Measurements from ENCODE around the gene CORO1C. TPM values are rescaled to one million over a fixed set of nuclear protein-coding genes. Genes with fewer than 3 reads are reported as not detected.

The CORO1C gene
- total and polyA plus RNA-seq, 9 of the 15 experiments (the other 6 are each of a cell fraction or from before 2014, with no cell fraction given) = 55.2 to 280 (median 150) TPM

DNA sequence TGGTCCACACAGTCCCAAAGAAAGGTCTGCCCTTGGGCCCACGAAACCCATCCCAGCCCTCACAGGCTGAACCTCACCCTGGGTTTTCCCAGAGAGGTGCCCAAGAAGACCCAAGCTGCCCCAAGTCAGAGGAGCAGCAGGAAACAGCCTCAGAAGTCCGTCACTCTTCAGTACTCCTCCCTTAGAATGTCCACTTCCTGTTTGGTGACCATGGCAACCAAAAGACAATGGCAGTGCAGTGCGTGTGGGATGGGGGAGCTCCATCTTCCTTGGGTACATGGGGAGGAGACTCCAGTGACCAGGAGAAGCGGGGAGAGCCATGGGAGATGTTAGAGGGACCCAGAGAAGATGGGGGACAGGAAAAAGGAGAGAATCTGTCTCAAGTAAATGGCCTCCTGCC, 108.9 kb downstream of the CORO1C start (continued):
- TF ChIP-seq, protein P1, sequence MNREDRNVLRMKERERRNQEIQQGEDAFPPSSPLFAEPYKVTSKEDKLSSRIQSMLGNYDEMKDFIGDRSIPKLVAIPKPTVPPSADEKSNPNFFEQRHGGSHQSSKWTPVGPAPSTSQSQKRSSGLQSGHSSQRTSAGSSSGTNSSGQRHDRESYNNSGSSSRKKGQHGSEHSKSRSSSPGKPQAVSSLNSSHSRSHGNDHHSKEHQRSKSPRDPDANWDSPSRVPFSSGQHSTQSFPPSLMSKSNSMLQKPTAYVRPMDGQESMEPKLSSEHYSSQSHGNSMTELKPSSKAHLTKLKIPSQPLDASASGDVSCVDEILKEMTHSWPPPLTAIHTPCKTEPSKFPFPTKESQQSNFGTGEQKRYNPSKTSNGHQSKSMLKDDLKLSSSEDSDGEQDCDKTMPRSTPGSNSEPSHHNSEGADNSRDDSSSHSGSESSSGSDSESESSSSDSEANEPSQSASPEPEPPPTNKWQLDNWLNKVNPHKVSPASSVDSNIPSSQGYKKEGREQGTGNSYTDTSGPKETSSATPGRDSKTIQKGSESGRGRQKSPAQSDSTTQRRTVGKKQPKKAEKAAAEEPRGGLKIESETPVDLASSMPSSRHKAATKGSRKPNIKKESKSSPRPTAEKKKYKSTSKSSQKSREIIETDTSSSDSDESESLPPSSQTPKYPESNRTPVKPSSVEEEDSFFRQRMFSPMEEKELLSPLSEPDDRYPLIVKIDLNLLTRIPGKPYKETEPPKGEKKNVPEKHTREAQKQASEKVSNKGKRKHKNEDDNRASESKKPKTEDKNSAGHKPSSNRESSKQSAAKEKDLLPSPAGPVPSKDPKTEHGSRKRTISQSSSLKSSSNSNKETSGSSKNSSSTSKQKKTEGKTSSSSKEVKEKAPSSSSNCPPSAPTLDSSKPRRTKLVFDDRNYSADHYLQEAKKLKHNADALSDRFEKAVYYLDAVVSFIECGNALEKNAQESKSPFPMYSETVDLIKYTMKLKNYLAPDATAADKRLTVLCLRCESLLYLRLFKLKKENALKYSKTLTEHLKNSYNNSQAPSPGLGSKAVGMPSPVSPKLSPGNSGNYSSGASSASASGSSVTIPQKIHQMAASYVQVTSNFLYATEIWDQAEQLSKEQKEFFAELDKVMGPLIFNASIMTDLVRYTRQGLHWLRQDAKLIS (CRISPR knock-in tag; IDR thresholded peaks at IDR 0.05) = no peak
- TF ChIP-seq PML (IDR thresholded peaks at IDR 0.05; ENCODE audit: low read length) (no peak), SMAD2 (IDR thresholded peaks at IDR 0.05; ENCODE audit: low read depth, low read length) (no peak), ZNF134 (CRISPR knock-in tag; conservative IDR thresholded peaks at IDR 0.05) (no peak), PTBP1 (IDR thresholded peaks at IDR 0.05; ENCODE audit: low read depth, low read length) (no peak)
- TF ChIP-seq, protein P2, sequence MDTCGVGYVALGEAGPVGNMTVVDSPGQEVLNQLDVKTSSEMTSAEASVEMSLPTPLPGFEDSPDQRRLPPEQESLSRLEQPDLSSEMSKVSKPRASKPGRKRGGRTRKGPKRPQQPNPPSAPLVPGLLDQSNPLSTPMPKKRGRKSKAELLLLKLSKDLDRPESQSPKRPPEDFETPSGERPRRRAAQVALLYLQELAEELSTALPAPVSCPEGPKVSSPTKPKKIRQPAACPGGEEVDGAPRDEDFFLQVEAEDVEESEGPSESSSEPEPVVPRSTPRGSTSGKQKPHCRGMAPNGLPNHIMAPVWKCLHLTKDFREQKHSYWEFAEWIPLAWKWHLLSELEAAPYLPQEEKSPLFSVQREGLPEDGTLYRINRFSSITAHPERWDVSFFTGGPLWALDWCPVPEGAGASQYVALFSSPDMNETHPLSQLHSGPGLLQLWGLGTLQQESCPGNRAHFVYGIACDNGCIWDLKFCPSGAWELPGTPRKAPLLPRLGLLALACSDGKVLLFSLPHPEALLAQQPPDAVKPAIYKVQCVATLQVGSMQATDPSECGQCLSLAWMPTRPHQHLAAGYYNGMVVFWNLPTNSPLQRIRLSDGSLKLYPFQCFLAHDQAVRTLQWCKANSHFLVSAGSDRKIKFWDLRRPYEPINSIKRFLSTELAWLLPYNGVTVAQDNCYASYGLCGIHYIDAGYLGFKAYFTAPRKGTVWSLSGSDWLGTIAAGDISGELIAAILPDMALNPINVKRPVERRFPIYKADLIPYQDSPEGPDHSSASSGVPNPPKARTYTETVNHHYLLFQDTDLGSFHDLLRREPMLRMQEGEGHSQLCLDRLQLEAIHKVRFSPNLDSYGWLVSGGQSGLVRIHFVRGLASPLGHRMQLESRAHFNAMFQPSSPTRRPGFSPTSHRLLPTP (IDR thresholded peaks at IDR 0.05; ENCODE audit: borderline replicate concordance, extremely low read depth, insufficient read length) = no peak
